ENCODE measurements around the gene ARL2BP.
"Not testable (repeated sequence)": the region's sequence is repeated elsewhere in the genome, so short reads cannot be mapped to it uniquely, and the experiment has no call there.

Gene ARL2BP

DNA sequence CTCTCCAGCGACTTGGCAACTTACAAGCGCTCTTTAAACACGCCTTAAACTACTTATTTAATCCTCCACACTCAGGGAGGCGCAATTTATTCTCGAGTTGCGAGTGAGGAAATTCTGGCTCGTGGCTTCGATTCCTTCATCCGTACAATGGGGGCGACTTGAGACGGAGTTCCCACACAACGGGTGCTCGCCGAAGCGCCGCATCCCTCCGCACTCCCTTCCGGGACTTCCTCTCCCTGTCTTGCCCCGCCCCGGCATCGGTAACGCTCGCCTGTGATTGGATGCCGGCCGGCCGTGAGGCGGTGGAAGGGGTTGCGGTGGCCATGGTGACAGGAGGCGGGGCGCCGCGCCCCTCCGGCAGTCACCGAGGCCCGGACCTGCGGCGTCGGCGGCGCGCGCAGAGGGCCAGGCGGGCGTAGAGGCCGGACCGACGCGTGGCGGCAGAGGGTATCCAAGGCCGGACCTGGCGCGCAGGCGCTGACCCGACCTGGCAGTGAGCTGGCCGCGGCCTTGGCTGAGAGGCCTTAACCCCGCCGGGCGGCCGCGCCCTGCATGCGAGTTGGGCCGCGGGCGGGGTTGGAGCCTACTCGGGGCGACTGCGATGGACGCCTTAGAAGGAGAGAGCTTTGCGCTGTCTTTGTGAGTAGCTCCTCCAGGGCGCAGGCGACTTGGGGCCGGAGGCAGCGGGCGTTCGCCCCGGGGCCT is at the start of gene ARL2BP:
Gene ARL2BP, plus strand, starts transcription at position 493 of the 705 bp plus-strand sequence. Its CDS starts 109 bp downstream, at position 602.
- H3K4me3 ChIP-seq (ENCODE audit: low read length in 2 of 2), result peak within 1 kb of the TSS; percentile 67 to 93
- peak within 1 kb of the TSS; percentile 86 to 93 for H3K27ac ChIP-seq (ENCODE audit: low read depth in 2 of 2, low read length in 2 of 2)
- H3K4me1 ChIP-seq (ENCODE audit: control insufficient read depth in 2 of 2, insufficient read depth in 2 of 2, low read length in 2 of 2), result peaks cover 9 to 15% of the 10 kb centered on the region in 2 donors
- no peaks in the 10 kb centered on the region for H3K9me3 ChIP-seq (ENCODE audit: control insufficient read depth in 2 of 2, low read length in 2 of 2)
- H3K27me3 ChIP-seq (ENCODE audit: control insufficient read depth in 2 of 2, insufficient read depth in 2 of 2, low read length in 2 of 2), result no peaks in the 10 kb centered on the region
- peak within 1 kb of the TSS; percentile 84 to 91 for H3K9ac ChIP-seq (ENCODE audit: low read depth in 1 of 2, low read length in 2 of 2)
- H3K36me3 ChIP-seq (ENCODE audit: control insufficient read depth in 2 of 2, insufficient read depth in 2 of 2, low read length in 2 of 2), result peaks cover 23 to 25% of the 10 kb centered on the region in 2 donors

GRCh38 chr16:57196286-57196685 is 48.8 kb upstream of the ARL2BP start:
- no peaks in the 10 kb centered on the region for H3K36me3 ChIP-seq (ENCODE audit: control insufficient read depth in 2 of 2, insufficient read depth in 2 of 2, low read length in 2 of 2)
- no peak overlapping the region for H3K27ac ChIP-seq (ENCODE audit: low read depth in 2 of 2, low read length in 2 of 2)
- H3K9me3 ChIP-seq (ENCODE audit: control insufficient read depth in 2 of 2, low read length in 2 of 2), result no peaks in the 10 kb centered on the region
- H3K9ac ChIP-seq (ENCODE audit: low read depth in 1 of 2, low read length in 2 of 2), result no peak overlapping the region
- H3K27me3 ChIP-seq (ENCODE audit: control insufficient read depth in 2 of 2, insufficient read depth in 2 of 2, low read length in 2 of 2), result no peaks in the 10 kb centered on the region
- H3K4me3 ChIP-seq (ENCODE audit: low read length in 2 of 2), result no peak overlapping the region
- H3K4me1 ChIP-seq (ENCODE audit: control insufficient read depth in 2 of 2, insufficient read depth in 2 of 2, low read length in 2 of 2), result no peaks in the 10 kb centered on the region

- H3K9ac ChIP-seq (ENCODE audit: low read depth in 1 of 2, low read length in 2 of 2), result no peak overlapping the region
- no peaks in the 10 kb centered on the region for H3K27me3 ChIP-seq (ENCODE audit: control insufficient read depth in 2 of 2, insufficient read depth in 2 of 2, low read length in 2 of 2)
- no peaks in the 10 kb centered on the region for H3K36me3 ChIP-seq (ENCODE audit: control insufficient read depth in 2 of 2, insufficient read depth in 2 of 2, low read length in 2 of 2)
- H3K9me3 ChIP-seq (ENCODE audit: control insufficient read depth in 2 of 2, low read length in 2 of 2), result no peaks in the 10 kb centered on the region
- H3K27ac ChIP-seq (ENCODE audit: low read depth in 2 of 2, low read length in 2 of 2), result no peak overlapping the region
- no peaks in the 10 kb centered on the region for H3K4me1 ChIP-seq (ENCODE audit: control insufficient read depth in 2 of 2, insufficient read depth in 2 of 2, low read length in 2 of 2)
- H3K4me3 ChIP-seq (ENCODE audit: low read length in 2 of 2), result no peak overlapping the region
These were observed 48.3 kb upstream of the ARL2BP start for GRCh38 chr16:57196753-57197152.

GRCh38 chr16:57200321-57200720 is 44.7 kb upstream of the ARL2BP start:
- peaks cover 11% of the 10 kb centered on the region in 2 donors for H3K36me3 ChIP-seq (ENCODE audit: control insufficient read depth in 2 of 2, insufficient read depth in 2 of 2, low read length in 2 of 2)
- H3K9me3 ChIP-seq (ENCODE audit: control insufficient read depth in 2 of 2, low read length in 2 of 2); H3K4me1 ChIP-seq (ENCODE audit: control insufficient read depth in 2 of 2, insufficient read depth in 2 of 2, low read length in 2 of 2); H3K27ac ChIP-seq (ENCODE audit: low read depth in 2 of 2, low read length in 2 of 2); H3K9ac ChIP-seq (ENCODE audit: low read depth in 1 of 2, low read length in 2 of 2); H3K27me3 ChIP-seq (ENCODE audit: control insufficient read depth in 2 of 2, insufficient read depth in 2 of 2, low read length in 2 of 2); H3K4me3 ChIP-seq (ENCODE audit: low read length in 2 of 2): not testable (repeated sequence)

- H3K27ac ChIP-seq (ENCODE audit: low read depth in 2 of 2, low read length in 2 of 2); H3K4me3 ChIP-seq (ENCODE audit: low read length in 2 of 2); H3K9me3 ChIP-seq (ENCODE audit: control insufficient read depth in 2 of 2, low read length in 2 of 2); H3K27me3 ChIP-seq (ENCODE audit: control insufficient read depth in 2 of 2, insufficient read depth in 2 of 2, low read length in 2 of 2); H3K9ac ChIP-seq (ENCODE audit: low read depth in 1 of 2, low read length in 2 of 2); H3K4me1 ChIP-seq (ENCODE audit: control insufficient read depth in 2 of 2, insufficient read depth in 2 of 2, low read length in 2 of 2): not testable (repeated sequence)
- H3K36me3 ChIP-seq (ENCODE audit: control insufficient read depth in 2 of 2, insufficient read depth in 2 of 2, low read length in 2 of 2), result peaks cover 16 to 17% of the 10 kb centered on the region in 2 donors
These were observed 44.1 kb upstream of the ARL2BP start for GRCh38 chr16:57200926-57201325.

DNA sequence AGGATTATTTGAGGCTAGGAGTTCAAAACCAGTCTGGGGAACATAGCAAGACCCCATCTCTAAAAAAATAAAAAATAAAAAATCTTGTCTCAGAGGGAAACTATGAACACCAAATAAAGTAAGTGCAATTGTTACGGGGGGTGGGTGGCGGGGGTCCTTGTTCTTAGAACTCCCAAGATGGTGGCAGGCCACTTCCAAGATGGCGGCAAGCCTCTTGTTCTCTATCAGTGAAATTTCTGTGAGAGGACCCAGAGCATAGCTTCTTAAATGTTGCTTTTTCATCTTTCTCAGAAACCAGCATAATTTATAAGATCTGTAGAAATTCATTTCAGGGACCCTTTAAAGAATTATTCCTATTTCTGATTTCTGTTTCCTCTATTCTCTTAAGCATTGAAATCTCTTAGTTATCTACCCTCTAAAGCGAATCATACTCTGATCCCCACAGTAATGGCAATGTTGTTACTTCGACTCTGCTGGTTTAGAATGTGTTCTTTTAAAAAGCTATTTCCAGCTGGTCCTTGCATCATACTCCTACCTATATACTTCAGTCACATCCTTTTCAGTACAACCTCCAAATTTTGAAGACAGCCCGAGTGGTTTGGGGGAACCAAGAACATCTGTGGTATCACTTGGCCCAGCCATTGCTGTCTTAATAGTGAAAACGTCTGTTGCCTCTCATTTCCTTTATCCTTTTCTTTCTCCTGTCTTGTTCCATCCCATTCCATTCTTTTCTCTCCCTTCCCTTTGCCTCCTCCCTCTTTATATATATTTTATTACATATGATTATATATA is 42.8 kb upstream of the ARL2BP start:
- Histone ChIP-seq H3K9ac (ENCODE audit: low read depth in 1 of 2, low read length in 2 of 2) (no peak overlapping the region), H3K4me1 (ENCODE audit: control insufficient read depth in 2 of 2, insufficient read depth in 2 of 2, low read length in 2 of 2) (no peaks in the 10 kb centered on the region), H3K27ac (ENCODE audit: low read depth in 2 of 2, low read length in 2 of 2) (no peak overlapping the region), H3K36me3 (ENCODE audit: control insufficient read depth in 2 of 2, insufficient read depth in 2 of 2, low read length in 2 of 2) (peaks cover 20 to 25% of the 10 kb centered on the region in 2 donors), H3K4me3 (ENCODE audit: low read length in 2 of 2) (no peak overlapping the region), H3K9me3 (ENCODE audit: control insufficient read depth in 2 of 2, low read length in 2 of 2) (no peaks in the 10 kb centered on the region), H3K27me3 (ENCODE audit: control insufficient read depth in 2 of 2, insufficient read depth in 2 of 2, low read length in 2 of 2) (no peaks in the 10 kb centered on the region)

GRCh38 chr16:57203451-57203850 is 41.6 kb upstream of the ARL2BP start:
- H3K9ac ChIP-seq (ENCODE audit: low read depth in 1 of 2, low read length in 2 of 2), result no peak overlapping the region
- H3K27ac ChIP-seq (ENCODE audit: low read depth in 2 of 2, low read length in 2 of 2), result no peak overlapping the region
- no peaks in the 10 kb centered on the region for H3K9me3 ChIP-seq (ENCODE audit: control insufficient read depth in 2 of 2, low read length in 2 of 2)
- no peaks in the 10 kb centered on the region for H3K4me1 ChIP-seq (ENCODE audit: control insufficient read depth in 2 of 2, insufficient read depth in 2 of 2, low read length in 2 of 2)
- H3K27me3 ChIP-seq (ENCODE audit: control insufficient read depth in 2 of 2, insufficient read depth in 2 of 2, low read length in 2 of 2), result no peaks in the 10 kb centered on the region
- H3K4me3 ChIP-seq (ENCODE audit: low read length in 2 of 2), result no peak overlapping the region
- peaks cover 27 to 30% of the 10 kb centered on the region in 2 donors for H3K36me3 ChIP-seq (ENCODE audit: control insufficient read depth in 2 of 2, insufficient read depth in 2 of 2, low read length in 2 of 2)

GRCh38 chr16:57204675-57205074 is 40.4 kb upstream of the ARL2BP start:
- H3K27me3 ChIP-seq (ENCODE audit: control insufficient read depth in 2 of 2, insufficient read depth in 2 of 2, low read length in 2 of 2), result no peaks in the 10 kb centered on the region
- H3K9ac ChIP-seq (ENCODE audit: low read depth in 1 of 2, low read length in 2 of 2), result no peak overlapping the region
- H3K27ac ChIP-seq (ENCODE audit: low read depth in 2 of 2, low read length in 2 of 2), result no peak overlapping the region
- no peak overlapping the region for H3K4me3 ChIP-seq (ENCODE audit: low read length in 2 of 2)
- H3K9me3 ChIP-seq (ENCODE audit: control insufficient read depth in 2 of 2, low read length in 2 of 2), result no peaks in the 10 kb centered on the region
- no peaks in the 10 kb centered on the region for H3K4me1 ChIP-seq (ENCODE audit: control insufficient read depth in 2 of 2, insufficient read depth in 2 of 2, low read length in 2 of 2)
- H3K36me3 ChIP-seq (ENCODE audit: control insufficient read depth in 2 of 2, insufficient read depth in 2 of 2, low read length in 2 of 2), result peaks cover 31 to 35% of the 10 kb centered on the region in 2 donors

DNA sequence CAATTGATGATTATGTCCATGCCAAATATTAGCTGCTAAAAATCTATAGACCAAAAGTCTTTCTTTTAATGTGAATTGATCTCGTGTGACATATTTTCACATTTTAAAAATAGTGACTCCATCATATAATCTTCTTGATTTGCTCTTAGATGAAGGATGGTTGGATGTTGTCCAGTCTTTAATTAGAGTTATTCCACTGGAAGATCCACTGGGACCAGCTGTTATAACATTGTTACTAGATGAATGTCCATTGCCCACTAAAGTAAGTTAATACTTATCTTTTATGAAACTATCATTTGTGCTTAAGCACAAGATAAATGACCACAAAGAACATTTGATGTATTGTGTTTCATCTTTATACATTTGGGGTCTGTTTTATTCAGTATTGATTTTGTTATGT is 36.1 kb upstream of the ARL2BP start:
- Histone ChIP-seq H3K27me3 (ENCODE audit: control insufficient read depth in 2 of 2, insufficient read depth in 2 of 2, low read length in 2 of 2) (no peaks in the 10 kb centered on the region), H3K36me3 (ENCODE audit: control insufficient read depth in 2 of 2, insufficient read depth in 2 of 2, low read length in 2 of 2) (peaks cover 56 to 58% of the 10 kb centered on the region in 2 donors)

GRCh38 chr16:57209780-57210179 is 35.3 kb upstream of the ARL2BP start:
- H3K36me3 ChIP-seq (ENCODE audit: control insufficient read depth in 2 of 2, insufficient read depth in 2 of 2, low read length in 2 of 2), result peaks cover 58 to 59% of the 10 kb centered on the region in 2 donors
- H3K9me3 ChIP-seq (ENCODE audit: control insufficient read depth in 2 of 2, low read length in 2 of 2), result no peaks in the 10 kb centered on the region

More for the DNA sequence above, 36.1 kb upstream of the ARL2BP start:
- Histone ChIP-seq H3K4me1 (ENCODE audit: control insufficient read depth in 2 of 2, insufficient read depth in 2 of 2, low read length in 2 of 2) (no peaks in the 10 kb centered on the region), H3K27ac (ENCODE audit: low read depth in 2 of 2, low read length in 2 of 2) (no peak overlapping the region), H3K9ac (ENCODE audit: low read depth in 1 of 2, low read length in 2 of 2) (no peak overlapping the region), H3K9me3 (ENCODE audit: control insufficient read depth in 2 of 2, low read length in 2 of 2) (no peaks in the 10 kb centered on the region), H3K4me3 (ENCODE audit: low read length in 2 of 2) (no peak overlapping the region)

More at GRCh38 chr16:57209780-57210179, 35.3 kb upstream of the ARL2BP start:
- Histone ChIP-seq H3K4me1 (ENCODE audit: control insufficient read depth in 2 of 2, insufficient read depth in 2 of 2, low read length in 2 of 2) (no peaks in the 10 kb centered on the region), H3K27ac (ENCODE audit: low read depth in 2 of 2, low read length in 2 of 2) (no peak overlapping the region), H3K27me3 (ENCODE audit: control insufficient read depth in 2 of 2, insufficient read depth in 2 of 2, low read length in 2 of 2) (no peaks in the 10 kb centered on the region), H3K9ac (ENCODE audit: low read depth in 1 of 2, low read length in 2 of 2) (no peak overlapping the region), H3K4me3 (ENCODE audit: low read length in 2 of 2) (no peak overlapping the region)
